Stimulated activated CD4-positive, alpha-beta T cell treated with anti-CD3 and anti-CD28 coated beads, TNF-alpha, amount 100 ng/mL, for 48 hours (primary cell): Measurements from ENCODE around the gene OR2G2.

Experiments
- DNase-seq, 3 donors: peaks; one replicate each; pipeline ENCODE4 v3.0.0-alpha.2; 2020; ENCODE audit warnings: low read depth in 3 of 3

Gene OR2G2, protein sequence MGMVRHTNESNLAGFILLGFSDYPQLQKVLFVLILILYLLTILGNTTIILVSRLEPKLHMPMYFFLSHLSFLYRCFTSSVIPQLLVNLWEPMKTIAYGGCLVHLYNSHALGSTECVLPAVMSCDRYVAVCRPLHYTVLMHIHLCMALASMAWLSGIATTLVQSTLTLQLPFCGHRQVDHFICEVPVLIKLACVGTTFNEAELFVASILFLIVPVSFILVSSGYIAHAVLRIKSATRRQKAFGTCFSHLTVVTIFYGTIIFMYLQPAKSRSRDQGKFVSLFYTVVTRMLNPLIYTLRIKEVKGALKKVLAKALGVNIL

DNA sequence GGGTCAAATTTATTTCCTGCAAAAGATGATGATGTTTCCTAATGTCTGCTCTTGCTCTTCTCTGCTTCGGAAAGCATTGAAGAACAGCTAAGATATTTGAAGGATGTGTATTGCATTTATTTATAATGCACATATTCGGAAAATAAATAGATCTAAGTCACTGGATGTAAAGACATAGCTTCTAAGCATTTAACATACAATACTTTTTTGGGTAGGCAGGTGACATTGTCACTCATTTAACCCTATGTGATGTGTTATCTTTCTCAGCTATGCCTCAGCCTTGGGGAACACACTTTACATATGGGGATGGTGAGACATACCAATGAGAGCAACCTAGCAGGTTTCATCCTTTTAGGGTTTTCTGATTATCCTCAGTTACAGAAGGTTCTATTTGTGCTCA, at the start of gene OR2G2:
Gene OR2G2 (plus strand): TSS at position 301 of the 400 bp plus-strand sequence. CDS start 0 bp downstream, at position 301.
- no peak for DNase-seq

DNA sequence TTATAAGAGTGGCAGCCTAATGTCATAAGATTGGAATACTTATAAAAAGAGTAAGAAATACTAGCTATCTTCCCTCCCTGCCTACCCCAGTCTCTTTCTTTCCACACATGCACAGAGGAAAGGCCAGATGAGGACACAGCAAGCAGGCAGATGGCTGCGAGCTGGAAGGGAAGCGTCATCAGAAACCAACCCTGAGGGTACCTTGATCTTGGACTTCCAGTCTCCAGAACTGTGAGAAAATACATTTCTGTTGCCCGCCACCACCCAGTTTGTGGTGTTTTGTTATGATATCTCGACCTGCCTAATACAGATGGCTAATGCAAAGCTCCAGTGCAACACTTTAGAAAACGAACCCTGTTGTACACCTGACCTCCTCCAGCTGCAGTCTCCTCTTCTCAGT, 49.6 kb upstream of the OR2G2 start:
- no peak for DNase-seq

- no peak for DNase-seq
Observed at GRCh38 chr1:247539215-247539614, 48.9 kb upstream of the OR2G2 start.

DNA sequence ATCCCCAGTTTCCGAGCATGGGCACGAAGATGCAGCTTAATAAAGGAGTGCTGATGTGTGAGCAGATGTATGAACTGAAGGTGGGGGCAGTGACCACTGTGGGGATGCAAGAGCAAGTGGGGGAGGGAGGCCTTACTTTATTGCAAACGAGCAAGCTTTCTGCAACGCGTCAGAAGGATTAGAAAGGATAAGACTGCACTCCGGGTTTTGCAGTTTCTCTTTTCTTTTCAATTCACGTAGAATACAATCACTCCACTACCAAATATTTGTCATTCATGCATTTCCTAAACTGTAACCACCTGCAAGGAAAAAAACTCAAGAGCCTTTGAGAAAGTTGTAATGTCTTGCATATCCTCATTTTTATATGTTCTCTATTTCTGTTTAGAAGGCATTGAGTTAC, 47.6 kb upstream of the OR2G2 start:
- no peak for DNase-seq

- no peak for DNase-seq
Observed at GRCh38 chr1:247542811-247543210, 45.3 kb upstream of the OR2G2 start.

DNA sequence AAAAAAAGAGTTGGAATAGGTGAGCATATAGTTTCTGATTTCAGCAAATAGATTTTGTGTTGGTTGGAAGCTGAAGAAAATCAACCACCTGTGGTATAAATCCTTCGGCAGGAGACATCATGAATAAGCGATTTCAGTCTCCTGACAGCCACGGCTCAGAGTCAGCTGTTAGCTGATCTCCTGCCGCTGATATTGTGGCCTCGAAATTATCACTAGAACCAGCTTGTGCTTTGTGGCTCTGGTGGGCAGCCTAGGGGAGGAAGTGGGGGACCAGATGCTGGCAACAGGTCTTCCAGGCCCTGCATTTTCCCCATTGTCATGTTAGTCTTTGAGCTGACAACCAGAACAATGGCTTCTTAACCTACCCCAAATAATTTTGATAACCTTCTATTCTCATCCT, 40.1 kb upstream of the OR2G2 start:
- DNase-seq: no peak

DNA sequence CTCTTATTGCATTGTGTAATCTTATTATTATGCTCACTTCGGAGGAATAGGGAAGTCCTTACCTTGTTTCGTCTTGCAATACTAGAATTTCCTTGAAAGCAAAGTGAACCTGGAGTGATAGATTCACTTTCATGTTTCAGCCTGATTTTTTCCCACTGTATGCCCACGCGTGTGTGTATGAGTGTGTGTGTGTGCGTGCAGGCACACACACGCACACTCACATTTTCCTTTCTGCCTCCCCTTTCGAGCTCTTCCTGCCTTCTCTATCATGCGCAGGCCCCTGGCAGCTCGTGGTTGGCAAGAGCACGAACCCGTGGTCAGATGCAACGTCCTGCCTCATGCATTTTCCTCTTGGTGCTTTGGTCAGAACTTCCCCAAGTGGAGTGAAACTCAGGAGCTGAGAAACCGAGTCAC, 39.4 kb upstream of the OR2G2 start, which contains the start of gene GCSAML:
Gene GCSAML (plus strand): TSS at position 366 of the 414 bp plus-strand sequence. CDS start 58 bp downstream, outside the sequence.
- DNase-seq: no peak

DNA sequence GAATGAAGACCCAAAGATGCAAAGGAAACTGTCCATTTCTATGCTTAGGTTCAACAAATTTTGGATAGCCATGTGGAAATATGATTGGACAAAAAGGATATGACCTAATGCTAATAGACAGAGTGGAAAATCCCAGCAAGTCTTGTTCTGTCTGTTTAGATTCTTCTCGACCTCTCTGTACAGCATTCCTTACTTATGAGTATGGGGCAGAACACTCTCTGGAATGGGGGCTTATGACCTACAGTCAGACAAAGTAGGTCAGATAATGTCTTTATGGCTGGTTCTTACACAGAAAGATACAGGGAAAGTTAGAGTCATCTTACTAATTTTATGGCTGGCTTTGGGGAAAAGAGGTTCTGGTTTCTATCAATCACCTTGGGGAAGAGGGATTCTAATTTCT, 36.4 kb upstream of the OR2G2 start:
- DNase-seq: no peak

DNA sequence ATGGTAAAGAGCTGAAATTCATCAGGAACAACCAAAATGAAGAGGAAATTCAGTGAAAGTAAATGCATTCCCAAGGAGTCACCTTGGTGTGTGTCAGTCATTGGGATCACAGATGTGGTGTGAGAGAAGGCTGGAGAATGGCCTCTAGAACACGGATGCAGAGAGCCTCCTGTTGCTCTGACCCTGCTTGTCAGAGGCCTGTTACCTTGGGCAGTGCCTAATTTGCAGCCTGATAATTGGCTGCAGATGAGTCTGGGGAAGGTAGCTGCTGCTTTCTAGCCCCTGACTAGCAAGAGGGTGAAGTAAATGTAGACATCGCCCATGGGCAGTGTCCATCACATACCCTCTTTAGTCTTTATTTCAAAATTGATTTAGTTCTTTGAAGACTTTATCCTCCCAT, 35.9 kb upstream of the OR2G2 start:
- DNase-seq: no peak

DNA sequence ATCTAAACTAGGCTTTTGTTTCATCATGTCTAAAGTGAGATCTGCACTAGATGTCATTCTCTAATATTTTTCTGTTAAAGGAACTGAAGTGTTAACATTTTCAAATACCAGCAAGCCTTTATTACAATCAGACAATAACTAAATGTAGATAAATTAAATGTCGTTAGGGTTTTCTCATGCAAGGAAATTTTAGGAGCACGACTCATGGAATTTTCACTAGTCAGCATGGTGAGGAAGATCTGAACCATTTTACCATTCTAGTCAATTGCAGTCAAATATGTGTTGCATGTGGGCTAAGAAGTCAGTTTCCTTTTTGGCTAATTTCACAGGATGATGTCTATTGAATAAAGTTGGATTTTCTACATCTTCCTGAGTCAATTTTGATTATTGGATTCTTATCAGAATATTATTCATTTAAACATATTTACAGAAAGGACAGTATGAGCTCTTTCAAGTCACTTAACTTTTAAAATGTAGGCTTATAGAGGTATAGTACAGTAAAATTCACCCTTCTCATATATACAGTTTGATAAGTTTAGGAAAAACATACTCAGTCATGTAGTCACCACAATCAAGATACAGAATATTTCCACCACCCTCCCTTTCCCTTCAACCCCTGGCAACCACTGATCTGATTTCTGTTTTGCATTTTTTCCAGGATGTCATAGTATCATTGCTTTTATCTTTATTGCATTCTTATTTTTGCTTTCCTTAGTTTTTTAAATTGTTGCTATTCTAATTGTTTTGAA, 30.1 kb upstream of the OR2G2 start:
- no peak for DNase-seq

DNA sequence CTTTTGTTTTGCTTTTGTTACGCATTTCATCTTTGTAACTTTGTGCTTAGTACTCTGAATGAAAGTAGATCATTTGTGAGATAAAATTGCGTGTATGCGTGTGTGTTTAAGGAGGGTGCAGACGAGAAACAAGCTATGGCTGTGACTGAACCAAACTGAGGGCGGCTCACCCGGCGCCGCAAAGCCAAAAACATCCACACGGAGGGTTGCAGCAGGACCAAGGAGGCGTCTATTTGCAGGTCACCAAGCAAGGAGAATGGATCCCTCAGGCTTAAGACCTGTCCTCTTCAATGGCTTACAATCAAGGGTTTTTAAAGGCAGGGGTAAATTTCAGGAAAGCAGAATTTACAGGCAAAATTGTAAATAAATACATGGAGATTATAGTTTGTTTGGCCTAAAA, 26.4 kb upstream of the OR2G2 start:
- no peak for DNase-seq

DNA sequence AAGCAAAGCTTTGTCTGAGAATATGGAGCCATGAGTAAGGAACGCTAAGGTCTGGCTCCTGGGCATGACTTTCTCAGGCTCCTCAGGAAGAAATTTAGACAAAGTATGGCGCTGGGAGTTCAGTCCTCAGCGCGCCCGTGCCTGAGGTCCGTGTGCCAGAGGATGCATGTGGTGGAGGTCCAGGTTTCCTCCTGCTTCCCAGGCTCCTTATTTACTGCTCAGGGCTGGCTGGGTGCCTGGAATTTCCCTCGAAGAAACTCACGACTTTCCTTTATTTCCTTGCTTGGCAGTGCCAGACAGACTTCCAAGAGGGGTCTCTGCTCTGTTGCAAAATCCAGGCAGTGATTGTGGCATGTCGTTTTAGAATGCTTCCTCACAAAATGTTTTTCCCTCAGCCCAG, 26.0 kb upstream of the OR2G2 start:
- no peak for DNase-seq

DNA sequence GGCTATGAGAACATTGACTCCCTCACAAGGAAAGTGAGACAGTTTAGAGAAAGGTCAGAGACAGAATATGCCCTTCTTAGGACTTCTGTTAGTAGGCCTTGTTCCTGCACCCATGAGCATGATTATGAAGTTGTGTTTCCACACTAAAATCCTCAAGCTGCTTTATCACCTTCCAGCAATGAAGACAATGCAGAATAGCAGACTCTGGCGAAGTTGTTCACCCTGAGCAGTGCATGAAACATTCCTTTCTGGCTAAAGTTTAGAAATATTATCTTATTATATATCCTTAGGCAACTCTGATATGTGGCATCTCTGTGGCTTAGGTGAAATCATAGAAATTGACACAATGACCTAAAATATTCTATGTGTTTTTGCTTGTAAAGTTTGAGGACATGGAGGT, 13.9 kb upstream of the OR2G2 start:
- no peak for DNase-seq

DNA sequence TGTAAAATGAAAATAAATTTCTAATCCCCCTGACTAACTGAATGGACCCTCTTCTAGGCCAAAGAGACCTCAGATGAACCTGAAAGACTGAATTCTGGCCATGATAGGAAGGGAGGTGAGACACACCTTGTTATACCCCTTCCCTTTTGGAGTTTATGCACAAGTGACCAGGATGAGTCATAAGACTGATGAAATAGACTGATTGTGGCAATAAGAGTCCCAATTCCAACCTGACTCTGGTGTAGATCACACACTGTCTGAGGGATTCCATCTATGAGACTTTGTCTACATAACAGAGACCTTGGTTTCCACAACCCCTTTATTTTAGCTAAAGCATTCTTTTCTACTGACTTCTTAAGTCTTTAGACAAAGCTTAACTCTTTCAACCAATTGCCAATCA, 13.5 kb upstream of the OR2G2 start:
- no peak for DNase-seq

GRCh38 chr1:247576514-247576913, 11.6 kb upstream of the OR2G2 start:
- no peak for DNase-seq

DNA sequence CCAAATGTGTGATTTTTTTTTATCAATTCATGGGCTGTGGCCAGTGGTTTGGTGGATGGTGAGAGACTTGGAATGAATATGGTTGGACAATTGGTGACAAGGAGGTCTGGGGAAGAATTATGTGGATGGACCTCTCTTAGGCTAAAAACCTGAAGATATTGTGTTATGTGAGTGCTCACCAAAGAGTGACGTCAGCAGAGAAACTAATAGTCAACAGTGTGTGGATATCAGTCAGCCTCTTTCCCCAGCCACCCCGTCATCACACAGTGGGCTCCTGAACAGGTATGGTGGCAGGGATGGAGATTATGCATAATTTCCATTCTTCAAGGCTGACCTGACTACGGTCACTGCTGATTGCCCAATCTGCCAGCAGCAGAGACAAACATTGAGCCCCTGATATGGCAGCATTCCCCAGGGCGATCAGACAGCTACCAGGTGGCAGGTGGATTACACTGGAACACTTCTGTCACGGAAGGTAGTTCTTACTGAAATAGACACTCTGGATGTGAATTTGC, 9.2 kb upstream of the OR2G2 start:
- no peak for DNase-seq

DNA sequence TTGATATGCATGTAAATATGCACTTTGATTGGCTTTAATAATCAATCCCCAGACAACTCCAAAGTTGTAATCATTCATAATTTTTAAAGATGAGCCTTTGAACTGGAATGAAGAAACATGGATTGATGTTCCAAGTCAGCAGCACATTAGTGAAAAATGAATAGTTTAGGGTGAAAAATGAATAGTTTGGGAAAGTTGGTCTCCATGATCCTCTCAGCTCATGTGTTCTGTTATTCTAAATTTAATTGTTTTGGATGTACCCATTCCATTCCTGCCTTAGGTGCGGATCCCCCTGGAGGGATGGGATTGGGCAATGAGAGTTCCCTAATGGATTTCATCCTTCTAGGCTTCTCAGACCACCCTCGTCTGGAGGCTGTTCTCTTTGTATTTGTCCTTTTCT, 17.1 kb downstream of the OR2G2 start, which contains the start of gene OR2G3:
Gene OR2G3 (plus strand): TSS at position 301 of the 400 bp plus-strand sequence. CDS start 0 bp downstream, at position 301.
- no peak for DNase-seq

GRCh38 chr1:247613405-247613804, 25.2 kb downstream of the OR2G2 start:
- no peak for DNase-seq

DNA sequence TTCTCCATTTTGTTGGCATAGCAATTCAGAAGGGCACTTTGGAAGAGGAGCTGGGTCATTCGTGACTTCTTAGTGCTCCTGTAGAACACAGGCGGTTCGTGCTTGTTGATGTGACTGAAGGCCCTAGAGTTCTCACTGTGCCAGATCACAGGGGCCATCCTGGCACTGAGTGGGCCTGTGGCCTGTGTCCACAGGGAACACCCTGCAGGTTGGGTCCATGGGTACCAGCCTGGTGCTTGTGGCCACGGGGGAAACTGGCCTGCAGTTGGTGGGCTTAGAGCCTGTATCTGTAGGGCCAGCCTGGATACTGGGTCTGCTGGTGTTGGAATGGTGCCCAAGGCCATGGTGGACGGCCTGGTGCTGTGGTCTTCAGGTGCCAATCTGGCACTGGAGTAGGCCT, 26.5 kb downstream of the OR2G2 start:
- no peak for DNase-seq

GRCh38 chr1:247627951-247628350, 39.8 kb downstream of the OR2G2 start:
- DNase-seq: no peak

GRCh38 chr1:247638011-247638410, 49.9 kb downstream of the OR2G2 start:
- DNase-seq: no peak

DNA sequence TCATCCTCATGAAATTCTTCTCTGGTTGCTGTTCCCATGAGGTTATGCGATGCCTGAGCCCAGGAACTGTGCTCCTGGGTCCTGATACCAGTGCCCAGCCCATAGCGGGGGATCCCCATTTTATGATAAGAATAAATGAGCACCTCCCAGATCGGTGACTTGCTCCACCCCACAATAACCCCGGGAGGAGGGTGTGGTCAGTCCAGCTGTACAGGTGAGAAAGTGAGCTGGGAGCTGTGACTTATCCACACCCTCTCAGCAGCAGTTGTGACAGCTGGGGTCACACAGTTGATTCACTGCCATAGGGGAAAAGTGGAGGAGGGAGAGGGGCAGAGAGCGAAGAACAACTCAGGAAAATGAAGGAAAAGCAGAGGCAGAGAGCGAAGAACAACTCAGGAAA, 50.6 kb downstream of the OR2G2 start:
- DNase-seq: no peak
